Measurements from ENCODE around the gene LMBR1.
A peak's percentile ranks its signal among the peaks of the same experiment; 100 is the strongest.
"Not testable (repeated sequence)": the region's sequence is repeated elsewhere in the genome, so short reads cannot be mapped to it uniquely, and the experiment has no call there.

LMBR1 gene

GRCh38 chr7:156655983-156656382 is 237.0 kb downstream of the LMBR1 start:
- no peak for DNase-seq (ENCODE audit: low read depth)

- no peak for DNase-seq (ENCODE audit: low read depth)
Observed at GRCh38 chr7:156655251-156655650, 237.7 kb downstream of the LMBR1 start.

DNA sequence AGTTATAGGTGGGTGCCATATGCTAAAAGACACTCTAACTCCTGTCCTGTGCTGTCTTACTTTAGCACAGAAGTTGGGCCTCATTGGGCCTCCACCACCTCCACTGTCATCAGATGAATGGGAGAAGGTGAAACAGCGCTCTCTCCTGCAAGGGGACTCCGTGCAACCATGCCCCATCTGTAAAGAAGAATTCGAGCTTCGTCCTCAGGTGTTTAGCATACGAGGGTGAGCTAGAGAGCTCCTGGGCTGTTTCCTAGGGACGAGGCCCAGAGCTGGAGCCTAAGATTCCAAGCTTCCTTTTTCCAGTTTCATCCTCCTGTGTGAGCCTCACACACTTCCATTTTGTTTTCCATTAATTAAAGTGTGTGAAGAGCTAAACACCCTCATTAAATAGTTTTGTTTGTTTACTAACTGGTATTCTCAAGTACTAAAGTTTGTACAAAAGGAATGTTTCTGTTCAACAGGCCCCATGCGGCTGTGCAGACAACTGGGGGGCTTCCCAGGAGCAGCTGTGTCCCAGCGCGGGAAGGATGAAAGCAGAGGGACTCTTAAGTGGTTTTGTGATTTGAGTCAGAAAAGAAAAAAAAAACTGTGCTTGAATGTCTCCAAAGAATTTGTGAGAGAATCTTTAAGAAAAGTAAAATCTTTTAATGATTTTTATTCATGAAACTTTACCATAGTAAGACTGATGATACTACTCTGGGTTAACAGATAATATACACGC is 238.3 kb downstream of the LMBR1 start:
- no peak for DNase-seq (ENCODE audit: low read depth)

DNA sequence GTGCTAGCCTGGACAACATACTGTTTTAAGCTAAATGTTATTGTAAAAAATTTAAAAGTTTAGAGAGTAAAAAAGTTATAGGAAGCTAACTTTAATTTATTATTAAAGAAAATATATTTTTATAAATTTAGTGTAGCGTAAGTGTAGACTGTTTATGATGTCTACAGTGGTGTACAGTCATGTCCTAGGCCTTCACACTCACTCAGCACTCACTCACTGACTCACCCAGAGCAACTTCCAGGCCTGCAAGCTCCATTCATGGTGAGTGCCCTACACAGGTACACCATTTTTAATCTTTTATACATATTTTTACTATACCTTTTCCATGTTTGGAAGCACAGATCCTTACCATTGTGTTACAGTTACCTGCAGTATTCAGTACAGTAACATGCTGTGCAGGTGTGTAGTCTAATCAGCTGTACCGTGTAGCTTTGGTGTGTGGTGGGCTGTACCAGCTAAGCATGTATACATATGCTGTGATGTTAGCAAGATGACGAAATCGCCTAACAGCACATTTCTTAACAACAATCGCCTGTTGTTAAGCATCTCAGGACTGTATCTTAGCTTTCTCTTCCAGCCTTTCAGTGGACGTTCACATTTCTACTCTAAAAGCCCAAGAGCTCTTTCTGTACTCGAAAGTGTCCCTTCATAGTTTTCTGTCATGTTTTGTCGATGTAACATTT is 240.0 kb downstream of the LMBR1 start:
- no peak for DNase-seq (ENCODE audit: low read depth)

DNA sequence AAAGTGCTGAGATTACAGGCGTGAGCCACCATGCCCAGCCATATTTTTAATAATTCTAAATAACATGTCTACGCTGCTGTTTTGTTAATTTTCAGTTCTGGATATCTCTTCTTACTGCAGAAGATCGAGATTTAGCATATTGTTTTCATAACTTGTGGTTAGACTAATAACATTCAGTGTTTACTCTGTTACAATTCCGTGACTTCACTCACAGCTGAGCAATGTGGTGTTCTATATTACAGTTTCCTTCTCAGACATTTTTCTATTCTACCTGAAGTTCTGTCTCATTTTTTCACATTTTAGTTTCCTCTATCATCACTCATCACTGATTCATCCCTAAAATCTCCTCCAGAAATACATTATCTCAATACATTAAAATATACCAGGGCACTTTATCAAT is 241.5 kb downstream of the LMBR1 start:
- no peak for DNase-seq (ENCODE audit: low read depth)

GRCh38 chr7:156650042-156650441 is 242.9 kb downstream of the LMBR1 start:
- DNase-seq (ENCODE audit: low read depth) = no peak

DNA sequence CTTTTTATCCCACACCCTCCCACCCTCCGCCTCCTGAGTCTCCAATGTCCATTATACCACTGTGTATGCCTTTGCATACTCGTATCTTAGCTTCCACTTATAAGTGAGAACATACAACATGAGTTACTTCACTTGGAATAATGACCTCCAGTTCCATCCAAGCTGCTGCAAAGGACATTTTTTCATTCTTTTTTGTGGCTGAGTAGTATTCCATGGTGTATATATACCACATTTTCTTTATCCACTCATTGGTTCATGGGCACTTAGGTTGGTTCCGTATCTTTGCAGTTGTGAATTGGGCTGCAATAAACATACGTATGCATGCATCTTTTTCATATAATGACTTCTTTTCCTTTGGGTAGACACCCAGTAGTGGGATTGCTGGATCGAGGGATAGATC is 245.7 kb downstream of the LMBR1 start:
- not testable (repeated sequence) for DNase-seq (ENCODE audit: low read depth)

GRCh38 chr7:156642306-156643045 is 250.5 kb downstream of the LMBR1 start:
- no peak for DNase-seq (ENCODE audit: low read depth)

- peak; percentile 9 for DNase-seq (ENCODE audit: low read depth)
Observed at GRCh38 chr7:156640949-156641485, 252.0 kb downstream of the LMBR1 start.

DNA sequence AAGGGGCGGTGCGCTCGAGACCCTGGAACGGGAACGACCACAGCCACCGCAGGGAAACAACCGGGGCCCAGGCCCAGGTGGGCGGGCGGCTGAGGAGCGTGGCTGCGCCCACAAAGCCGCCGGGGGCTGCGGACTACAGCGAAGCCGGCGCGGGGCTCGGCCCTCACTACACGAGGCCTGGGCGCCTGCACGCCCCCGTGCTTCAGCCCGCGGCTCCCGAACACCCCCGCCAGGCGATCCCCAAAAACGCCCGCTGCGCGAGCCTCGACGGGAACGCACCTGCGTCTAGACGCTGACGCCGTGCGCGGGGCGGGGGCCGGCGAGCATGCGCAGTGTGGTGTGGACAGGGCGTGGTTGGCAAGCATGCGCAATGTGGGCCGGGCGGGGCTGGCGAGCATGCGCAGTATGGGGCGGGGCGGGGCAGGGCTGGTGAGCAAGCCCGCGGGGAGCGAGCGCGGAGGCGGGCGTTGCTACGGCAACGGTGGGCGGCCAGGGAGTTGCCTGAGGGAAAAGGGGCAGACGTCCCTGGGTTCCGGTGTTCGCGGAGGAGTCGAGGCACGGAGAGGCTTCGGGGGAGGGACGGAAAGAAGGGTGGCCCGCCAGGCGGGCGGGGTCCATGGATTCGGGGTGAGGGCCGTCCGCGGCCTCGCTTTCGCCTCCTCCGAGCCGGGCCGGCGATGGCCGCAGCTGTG is 252.6 kb downstream of the LMBR1 start, which contains the start of gene RNF32:
Gene RNF32, plus strand, starts transcription at position 518 of the 692 bp plus-strand sequence. CDS start 3,104 bp downstream, outside the sequence.
- DNase-seq (ENCODE audit: low read depth) = peak; percentile 91

GRCh38 chr7:156639426-156640256 is 253.3 kb downstream of the LMBR1 start:
- DNase-seq (ENCODE audit: low read depth) = no peak

DNA sequence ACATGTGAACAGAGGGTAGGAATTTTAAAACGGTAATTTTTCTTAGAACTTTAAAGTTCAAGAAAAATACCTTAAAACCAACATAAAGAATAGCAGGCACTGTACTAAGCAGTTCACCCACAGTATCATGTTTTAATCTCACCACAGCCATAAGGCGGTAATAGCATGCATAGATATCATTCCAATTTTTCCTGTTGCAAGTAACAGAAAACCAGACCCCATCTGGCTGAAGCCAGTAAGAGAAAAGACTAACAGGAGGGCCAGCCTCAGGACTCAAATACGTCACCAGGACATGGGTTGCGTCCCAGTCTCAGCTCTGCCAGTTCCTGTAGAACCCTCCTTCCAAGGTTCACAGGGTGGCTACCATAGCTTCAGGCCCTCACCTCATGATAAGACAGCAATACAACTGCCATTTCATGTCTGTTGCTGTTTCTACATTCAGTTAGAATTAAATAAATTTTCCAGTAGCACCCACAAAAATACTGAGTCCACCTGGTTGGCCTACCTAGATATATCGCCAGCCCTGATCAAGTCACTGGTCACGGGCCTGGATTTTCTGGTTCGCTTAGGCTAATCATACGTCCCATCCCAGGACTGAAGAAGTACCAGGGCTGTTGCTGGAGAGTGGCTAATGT is 254.4 kb downstream of the LMBR1 start:
- DNase-seq (ENCODE audit: low read depth) = no peak

DNA sequence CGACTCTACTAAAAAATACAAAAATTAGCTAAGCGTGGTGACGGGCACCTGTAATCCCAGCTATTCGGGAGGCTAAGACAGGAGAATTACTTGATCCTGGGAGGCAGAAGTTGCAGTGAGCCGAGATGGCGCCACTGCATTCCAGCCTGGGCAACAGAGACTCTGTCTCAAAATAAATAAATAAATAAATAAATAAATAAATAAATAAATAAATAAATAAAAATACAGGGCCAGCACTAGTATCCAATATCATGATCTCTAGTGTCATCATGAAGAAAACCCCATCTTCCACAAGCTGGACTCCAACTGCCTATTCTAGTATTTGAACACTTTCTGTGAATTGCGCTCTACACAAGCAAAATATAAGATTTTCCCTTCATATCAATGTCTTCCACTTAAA is 255.9 kb downstream of the LMBR1 start:
- DNase-seq (ENCODE audit: low read depth) = not testable (repeated sequence)

DNA sequence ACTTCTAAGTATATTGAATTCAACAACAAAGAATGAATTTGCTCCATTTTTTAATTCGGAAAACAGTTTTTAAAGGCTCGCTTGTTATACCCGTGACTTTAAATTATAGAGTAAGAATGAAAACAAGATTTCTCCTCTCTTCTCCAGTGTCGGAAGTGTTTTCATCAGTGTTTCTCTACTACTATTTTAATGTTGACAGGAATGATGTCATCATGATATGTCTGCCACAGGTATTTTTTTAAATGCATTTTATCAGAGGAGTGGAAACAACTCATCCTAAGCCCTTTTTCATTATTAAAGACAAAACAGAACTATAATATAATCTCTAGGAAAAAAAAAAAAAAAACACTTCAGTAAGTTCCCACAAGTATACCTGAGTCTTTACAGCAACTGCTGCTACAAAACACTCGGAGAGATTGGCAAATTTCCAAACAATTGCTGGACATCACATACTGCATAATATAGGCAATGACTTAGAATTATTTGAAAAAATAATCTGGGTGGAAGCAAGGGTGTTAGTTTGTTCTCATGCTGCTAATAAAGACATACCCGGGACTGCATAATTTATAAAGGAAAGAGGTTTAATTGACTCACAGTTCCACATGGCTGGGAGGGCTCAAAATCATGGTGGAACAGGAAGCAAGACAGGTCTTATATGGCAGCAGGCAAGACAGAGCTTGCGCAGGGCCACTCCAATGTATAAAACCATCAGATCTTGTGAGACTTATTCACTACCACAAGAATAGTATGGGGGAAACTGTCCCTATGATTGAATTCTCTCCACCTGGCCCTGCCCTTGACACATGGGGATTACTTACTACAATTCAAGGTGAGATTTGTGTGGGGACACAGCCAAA is 257.2 kb downstream of the LMBR1 start:
- no peak for DNase-seq (ENCODE audit: low read depth)

GRCh38 chr7:156634117-156634516 is 258.9 kb downstream of the LMBR1 start:
- no peak for DNase-seq (ENCODE audit: low read depth)

GRCh38 chr7:156629873-156630272 is 263.1 kb downstream of the LMBR1 start:
- no peak for DNase-seq (ENCODE audit: low read depth)

DNA sequence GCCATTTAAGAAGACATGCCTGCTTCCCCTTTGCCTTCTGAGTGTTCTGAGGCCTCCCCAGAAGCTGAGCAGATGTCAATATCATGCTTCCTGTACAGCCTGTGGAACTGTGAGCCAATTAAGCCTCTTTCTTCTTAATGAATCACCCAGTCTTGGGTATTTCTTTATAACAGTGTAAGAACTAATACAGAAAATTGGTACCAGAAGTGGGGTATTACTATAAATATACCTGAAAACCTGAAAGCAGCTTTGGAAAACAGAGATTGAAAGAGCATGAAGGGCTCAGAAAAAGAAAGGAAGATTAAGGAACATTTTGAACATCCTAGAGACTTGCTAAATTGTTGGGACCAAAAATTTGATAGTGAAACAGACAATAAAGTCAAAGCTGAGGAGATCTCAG is 264.4 kb downstream of the LMBR1 start:
- DNase-seq (ENCODE audit: low read depth) = no peak

All from T follicular helper cell (primary cell).